H9 (cell line): Measurements from ENCODE around the gene SELENOK. TPM values are rescaled to one million over a fixed set of nuclear protein-coding genes. Genes with fewer than 3 reads are reported as not detected.

Experiments
- DNase-seq: peaks from one replicate; pipeline ENCODE4 v3.0.0-alpha.2; 2017
- H2AFZ ChIP-seq: one replicate; pipeline ENCODE4 v1.6.1; 2013; ENCODE audit warnings: mild to moderate bottlenecking, low read length, control low read depth, moderate library complexity
- H2AK5ac ChIP-seq: 2 replicates; pipeline ENCODE4 v1.6.1; 2013; ENCODE audit warnings: low read length, control low read depth, mixed read lengths; ENCODE audit not compliant: insufficient read length
- H2BK120ac ChIP-seq: one replicate; pipeline ENCODE4 v1.6.1; 2013; ENCODE audit warnings: low read depth, mild to moderate bottlenecking, low read length, control low read depth, inconsistent platforms; ENCODE audit not compliant: poor library complexity, severe bottlenecking
- H2BK12ac ChIP-seq: 2 replicates; pipeline ENCODE4 v1.6.1; 2013; ENCODE audit warnings: low read length, control low read depth, mixed read lengths, low read depth; ENCODE audit not compliant: insufficient read length
- H2BK15ac ChIP-seq: 2 replicates; pipeline ENCODE4 v1.6.1; 2013; ENCODE audit warnings: low read depth, low read length, control low read depth
- H2BK20ac ChIP-seq: one replicate; pipeline ENCODE4 v1.6.1; 2013; ENCODE audit warnings: low read depth, mild to moderate bottlenecking, low read length, control low read depth, inconsistent platforms; ENCODE audit not compliant: poor library complexity, severe bottlenecking
- H2BK5ac ChIP-seq: 2 replicates; pipeline ENCODE4 v1.6.1; 2013; ENCODE audit warnings: low read length, control low read depth, mixed read lengths; ENCODE audit not compliant: insufficient read length
- H3K14ac ChIP-seq: 2 replicates; pipeline ENCODE4 v1.6.1; 2013; ENCODE audit warnings: low read length, control low read depth; ENCODE audit not compliant: insufficient read depth
- H3K18ac ChIP-seq: 2 replicates; pipeline ENCODE4 v1.6.1; 2013; ENCODE audit warnings: low read depth, mild to moderate bottlenecking, mixed read lengths, low read length, control low read depth; ENCODE audit not compliant: insufficient read length
- H3K23ac ChIP-seq: 2 replicates; pipeline ENCODE4 v1.6.1; 2013; ENCODE audit warnings: low read length, control low read depth, mixed read lengths, low read depth; ENCODE audit not compliant: insufficient read length
- H3K23me2 ChIP-seq: 2 replicates; pipeline ENCODE4 v1.6.1; 2013; ENCODE audit warnings: low read depth, mild to moderate bottlenecking, mixed read lengths, low read length, control low read depth; ENCODE audit not compliant: insufficient read length, poor library complexity, severe bottlenecking
- H3K27ac ChIP-seq: 2 replicates; pipeline ENCODE4 v1.5.1; 2013; ENCODE audit warnings: low read length, control low read depth, mixed read lengths, low read depth; ENCODE audit not compliant: insufficient read length
- H3K27me3 ChIP-seq: 2 replicates; pipeline ENCODE4 v1.6.1; 2013; ENCODE audit warnings: low read length, control low read depth, inconsistent platforms; ENCODE audit not compliant: insufficient read depth
- H3K4ac ChIP-seq: 2 replicates; pipeline ENCODE4 v1.6.1; 2013; ENCODE audit warnings: low read depth, mild to moderate bottlenecking, control low read depth, inconsistent platforms, low read length, moderate library complexity
- H3K4me1 ChIP-seq: 2 replicates; pipeline ENCODE4 v1.6.1; 2013; ENCODE audit warnings: low read length, control low read depth, inconsistent platforms; ENCODE audit not compliant: insufficient read depth
- H3K4me2 ChIP-seq: 2 replicates; pipeline ENCODE4 v1.6.1; 2013; ENCODE audit warnings: low read length, control low read depth, mixed read lengths; ENCODE audit not compliant: insufficient read length, insufficient read depth
- H3K56ac ChIP-seq: 2 replicates; pipeline ENCODE4 v1.6.1; 2013; ENCODE audit warnings: low read depth, mild to moderate bottlenecking, mixed read lengths, low read length, control low read depth; ENCODE audit not compliant: insufficient read length
- H3K79me1 ChIP-seq: 2 replicates; pipeline ENCODE4 v1.6.1; 2013; ENCODE audit warnings: low read depth, mild to moderate bottlenecking, moderate library complexity, low read length, control low read depth, inconsistent platforms; ENCODE audit not compliant: insufficient read depth, poor library complexity, severe bottlenecking
- H3K79me2 ChIP-seq: 2 replicates; pipeline ENCODE4 v1.6.1; 2013; ENCODE audit warnings: low read length, control low read depth, inconsistent platforms; ENCODE audit not compliant: insufficient read depth
- H3K9ac ChIP-seq: 2 replicates; pipeline ENCODE4 v1.6.1; 2013; ENCODE audit warnings: low read length, control low read depth, mixed read lengths; ENCODE audit not compliant: insufficient read length; ENCODE audit errors: extremely low read depth
- H3K9me3 ChIP-seq: one replicate; pipeline ENCODE4 v1.6.1; 2013; ENCODE audit warnings: low read depth, low read length, inconsistent platforms; ENCODE audit not compliant: control insufficient read depth
- H3T11ph ChIP-seq: one replicate; pipeline ENCODE4 v1.6.1; 2013; ENCODE audit warnings: mild to moderate bottlenecking, low read length, control low read depth, inconsistent platforms
- H4K20me1 ChIP-seq: one replicate; pipeline ENCODE4 v1.6.1; 2013; ENCODE audit not compliant: control insufficient read depth, insufficient read length, insufficient read depth
- H4K5ac ChIP-seq: 2 replicates; pipeline ENCODE4 v1.6.1; 2013; ENCODE audit warnings: low read depth, mild to moderate bottlenecking, mixed read lengths, low read length, control low read depth; ENCODE audit not compliant: insufficient read length
- H4K8ac ChIP-seq: replicated peaks from 2 replicates; pipeline ENCODE4 v1.6.1; 2013; ENCODE audit warnings: low read length, control low read depth, mixed read lengths, low read depth; ENCODE audit not compliant: insufficient read length
- H4K91ac ChIP-seq: 2 replicates; pipeline ENCODE4 v1.6.1; 2013; ENCODE audit warnings: low read depth, mild to moderate bottlenecking, moderate library complexity, mixed read lengths, low read length, control low read depth; ENCODE audit not compliant: insufficient read length
- H3K27ac Mint-ChIP-seq, 3 experiments: 2 replicates in 2 of 3; 3 replicates in 1 of 3; pipeline ENCODE4 v1.8.0; 2020 to 2021; ENCODE audit warnings: mixed read lengths in 3 of 3, mild to moderate bottlenecking in 1 of 3, moderate library complexity in 1 of 3
- H3K27me3 Mint-ChIP-seq: 2 replicates; pipeline ENCODE4 v1.8.0; 2021; ENCODE audit warnings: low read depth, mild to moderate bottlenecking, moderate library complexity, mixed read lengths
- H3K36me3 Mint-ChIP-seq, 3 experiments: 2 replicates in 2 of 3; 3 replicates in 1 of 3; pipeline ENCODE4 v1.8.0; 2020 to 2021; ENCODE audit warnings: low read depth in 3 of 3, mixed read lengths in 3 of 3; ENCODE audit not compliant: insufficient read depth in 1 of 3
- H3K4me1 Mint-ChIP-seq, 2 experiments: 2 replicates each; pipeline ENCODE4 v1.8.0; 2020; ENCODE audit warnings: mixed read lengths in 2 of 2
- H3K4me3 Mint-ChIP-seq, 2 experiments: 2 replicates in 1 of 2; 3 replicates in 1 of 2; pipeline ENCODE4 v1.8.0; 2020 to 2021; ENCODE audit warnings: mild to moderate bottlenecking in 2 of 2, mixed read lengths in 2 of 2, moderate library complexity in 1 of 2
- H3K9me3 Mint-ChIP-seq, 2 experiments: 2 replicates in 1 of 2; 3 replicates in 1 of 2; pipeline ENCODE4 v1.8.0; 2020; ENCODE audit warnings: mild to moderate bottlenecking in 2 of 2, mixed read lengths in 2 of 2, moderate library complexity in 1 of 2
- CTCF ChIP-seq: fragments of 200-600 bp; sonication (generic); conservative IDR thresholded peaks from 3 replicates; pipeline ENCODE4 v1.8.0; 2021; ENCODE audit warnings: antibody characterized with exemption, mild to moderate bottlenecking
- WGBS: extraction: QIAGEN DNeasy Blood & Tissue Kit; methylation state at CpG from one replicate; pipeline ENCODE4 v1.1.7; 2013; ENCODE audit warnings: missing lambda C conversion rate, low lambda C conversion rate, mixed read lengths; ENCODE audit not compliant: insufficient read length; ENCODE audit errors: extremely low coverage; 5-methylcytosine and 5-hydroxymethylcytosine counted together
- total RNA-seq: library from RNA; stranded (reverse); gene quantifications from 2 replicates; pipeline ENCODE4 v1.2.1, GENCODE V29; 2021

SELENOK gene
- total RNA-seq, 1 experiment from 2014 or later: 34.6 TPM

- Histone ChIP-seq H3K79me1 (no peaks in the 10 kb centered on the region), H3T11ph (no peak overlapping the region), H3K27ac (no peak overlapping the region), H3K9ac (no peak overlapping the region), H2BK15ac (no peak overlapping the region), H3K4ac (no peak overlapping the region), H3K56ac (no peak overlapping the region), H4K20me1 (no peaks in the 10 kb centered on the region), H4K5ac (no peak overlapping the region), H3K9me3 (no peaks in the 10 kb centered on the region), H2AK5ac (no peak overlapping the region), H2BK20ac (no peak overlapping the region), H3K27me3 (no peaks in the 10 kb centered on the region), H3K23ac (no peak overlapping the region), H3K79me2 (no peaks in the 10 kb centered on the region), H3K4me2 (no peak overlapping the region), H4K91ac (no peak overlapping the region), H3K18ac (no peak overlapping the region), H4K8ac (no peak overlapping the region), H2AFZ (no peak overlapping the region), H2BK12ac (no peak overlapping the region), H3K4me1 (no peaks in the 10 kb centered on the region), H3K14ac (no peak overlapping the region), H2BK5ac (no peak overlapping the region), H3K23me2 (no peaks in the 10 kb centered on the region), H2BK120ac (no peak overlapping the region)
- WGBS: no CpG with 5 or more reads among the region's 2 CpGs
- TF ChIP-seq CTCF: no peak
- no peak for DNase-seq
- Mint-ChIP-seq H3K27ac (no peak overlapping the region), H3K36me3 (no peaks in the 10 kb centered on the region), H3K4me3 (no peak overlapping the region), H3K4me1 (no peaks in the 10 kb centered on the region), H3K9me3 (no peaks in the 10 kb centered on the region), H3K27me3 (peaks cover 23% of the 10 kb centered on the region)
These were observed 9.1 kb upstream of the SELENOK start for GRCh38 chr3:53900666-53901331.
